HG02981 (cell line): Measurements from ENCODE around the gene HAL.

Source experiments
- ATAC-seq: cut with Tn5 transposase; IDR thresholded peaks from one replicate; pipeline ENCODE4 v1.9.1; 2021; ENCODE audit warnings: mild to moderate bottlenecking, moderate library complexity; ENCODE audit not compliant: unreplicated experiment

HAL gene

DNA sequence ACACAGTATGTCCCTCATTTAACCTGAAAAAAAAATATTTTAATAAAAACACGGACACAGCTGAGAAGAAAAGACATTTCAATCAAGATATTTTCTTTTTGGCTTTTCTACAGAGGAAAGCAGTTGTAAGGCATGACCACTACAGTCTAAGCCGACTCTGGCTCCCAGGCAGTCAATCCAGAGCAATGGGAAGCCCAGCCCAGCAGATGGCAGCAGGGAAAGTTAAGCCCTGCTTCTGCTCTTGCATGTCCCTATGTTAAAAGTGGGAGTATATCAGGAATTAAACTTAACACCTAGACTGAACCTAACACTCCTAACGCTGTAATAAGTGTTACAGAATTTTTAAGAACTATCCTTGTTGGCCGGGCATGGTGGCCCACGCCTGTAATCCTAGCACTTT is 19.5 kb upstream of the HAL start:
- no peak for ATAC-seq

DNA sequence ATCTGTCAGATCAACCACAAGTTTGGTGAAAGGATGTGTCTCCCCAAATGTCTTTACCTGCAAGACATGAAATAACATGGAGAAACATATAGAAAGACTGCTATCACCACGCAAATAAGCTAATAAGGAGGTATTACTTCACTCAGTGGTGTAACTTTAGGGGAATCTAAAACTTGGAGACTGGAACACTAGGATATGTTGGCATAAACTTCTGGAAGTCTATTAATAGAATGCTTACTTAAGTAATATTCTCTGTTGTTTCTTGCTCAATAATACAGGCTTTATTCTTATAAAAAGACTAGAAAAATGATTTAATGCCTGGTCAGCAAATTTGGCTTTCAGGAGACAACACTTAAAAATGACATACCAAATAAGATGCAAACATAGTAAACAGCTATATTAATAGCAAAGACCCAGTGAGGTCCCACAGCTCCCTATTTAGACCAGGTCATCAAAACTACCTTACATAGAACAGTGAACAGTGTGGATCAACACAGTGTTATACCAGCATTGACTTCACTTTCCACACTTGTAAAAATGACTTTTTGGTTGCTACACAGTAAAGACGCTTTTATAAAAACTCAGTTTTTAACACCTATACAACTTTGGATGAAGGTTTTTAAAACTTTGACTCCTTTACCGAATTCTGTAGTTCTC is 18.9 kb upstream of the HAL start:
- no peak for ATAC-seq

- ATAC-seq: no peak
Observed at GRCh38 chr12:96007729-96008128, 11.6 kb upstream of the HAL start.

DNA sequence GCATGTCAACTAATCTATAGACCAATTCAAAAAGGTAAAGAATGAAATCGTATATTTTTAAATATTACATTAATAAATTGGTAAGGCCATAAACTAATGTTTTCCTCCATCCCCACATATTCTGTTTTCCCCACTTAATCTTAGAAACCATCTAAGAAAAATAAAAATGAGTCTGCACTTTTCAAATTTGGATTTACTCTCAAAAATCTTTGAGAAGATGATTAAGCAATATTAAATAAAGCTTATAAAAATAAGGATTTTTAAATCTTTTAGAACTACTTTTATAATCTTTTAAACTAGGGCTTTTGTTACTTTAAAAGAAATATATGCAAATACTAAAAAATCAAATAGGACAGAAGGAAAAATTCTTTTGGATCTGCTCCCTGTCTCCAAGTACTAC is 10.6 kb upstream of the HAL start:
- no peak for ATAC-seq

DNA sequence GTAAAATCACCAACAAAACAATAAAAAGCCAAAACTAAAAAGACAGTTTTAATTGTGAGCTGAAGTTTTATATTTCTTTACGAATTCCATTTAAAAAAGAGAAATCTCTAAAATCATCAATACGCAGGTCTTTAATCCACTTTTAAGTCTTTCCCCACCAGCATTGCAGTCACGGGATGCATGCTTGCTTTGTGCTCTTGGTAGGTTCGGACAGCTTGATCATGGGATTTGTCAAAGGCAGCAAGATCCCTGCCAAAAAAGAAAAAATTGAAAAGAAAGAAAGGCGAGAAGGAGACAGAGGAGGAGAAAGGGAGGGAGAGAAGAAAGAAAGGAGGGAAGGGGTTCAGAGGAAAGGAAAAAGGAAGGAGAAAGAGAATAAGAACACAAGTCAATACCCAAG is 4.7 kb upstream of the HAL start:
- no peak for ATAC-seq

DNA sequence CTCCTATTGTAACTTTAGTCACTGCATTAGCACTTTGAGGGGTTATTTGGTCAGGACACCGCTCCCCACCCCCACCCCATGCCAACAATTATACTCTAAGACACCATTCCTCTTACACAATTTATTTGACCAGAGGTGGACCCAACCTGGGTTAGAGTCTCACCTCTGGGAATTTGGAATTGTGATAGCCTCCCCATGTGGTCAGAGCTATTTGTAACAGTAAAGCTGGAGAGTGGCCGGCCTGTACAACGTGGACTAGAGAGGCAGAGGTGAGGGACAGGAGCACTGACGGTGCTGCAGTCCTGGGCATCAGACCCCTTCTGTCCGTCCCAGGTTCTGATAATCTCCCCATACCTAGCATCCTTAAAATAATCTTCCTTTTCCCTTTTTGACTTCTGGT is 3.3 kb upstream of the HAL start:
- no peak for ATAC-seq

DNA sequence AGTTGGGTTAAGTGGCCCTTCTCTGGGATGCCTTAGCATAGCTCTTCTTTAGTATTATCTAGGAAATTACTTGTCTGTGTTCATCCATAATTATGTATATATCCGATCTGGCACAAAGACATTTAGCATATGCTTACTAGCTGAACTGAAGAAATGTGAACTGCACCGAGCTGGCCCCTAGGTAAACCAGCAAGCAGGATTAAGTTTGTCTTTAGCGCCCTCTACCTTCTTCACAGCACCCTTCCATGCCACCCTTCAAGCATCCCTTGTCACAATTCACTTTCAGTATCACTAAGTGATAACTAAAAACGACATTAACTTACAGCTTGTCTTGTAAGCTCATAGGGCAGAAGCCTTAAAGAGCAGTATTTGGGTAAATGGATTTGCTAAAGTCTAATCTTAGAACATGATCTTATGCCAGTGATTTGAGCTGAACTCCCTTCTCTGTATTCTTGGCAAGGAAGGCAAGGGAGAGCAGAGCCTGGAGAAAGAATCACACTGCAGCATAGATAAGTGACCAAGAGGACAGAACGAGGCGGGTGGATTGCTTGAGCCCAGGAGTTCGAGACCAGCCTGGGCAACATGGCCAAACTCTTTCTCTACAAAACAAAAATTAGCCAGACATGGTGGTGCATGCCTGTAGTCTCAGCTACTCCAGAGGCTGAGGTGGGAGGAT is 2.6 kb upstream of the HAL start:
- ATAC-seq: peak; percentile 97

DNA sequence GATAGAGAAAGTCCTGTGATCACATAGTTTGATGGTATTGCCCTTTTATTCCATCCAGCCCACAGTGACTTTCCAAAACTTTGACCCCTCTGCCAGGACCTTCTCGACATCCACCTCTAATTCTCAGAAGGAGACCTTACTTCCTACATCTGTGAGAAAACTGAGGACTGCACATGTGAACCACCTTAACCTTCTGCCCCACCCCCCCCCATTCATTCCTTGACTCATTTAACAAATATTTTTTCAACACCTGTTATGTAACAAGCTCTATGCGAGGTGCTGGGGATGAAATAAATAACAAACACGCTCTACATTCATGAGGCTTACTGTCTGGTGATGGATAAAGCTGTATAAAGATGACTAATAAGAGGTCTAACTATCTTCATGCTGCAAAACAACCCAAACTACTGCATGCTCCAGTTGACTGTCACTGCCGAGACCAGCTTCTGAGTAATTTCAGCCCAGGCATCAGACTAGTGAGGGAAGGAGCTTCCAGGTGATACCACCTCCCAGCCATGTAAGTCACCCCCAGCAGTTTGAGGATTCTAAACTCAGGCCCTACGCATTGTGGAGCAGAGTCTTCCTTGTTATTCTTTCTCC is 1.9 kb upstream of the HAL start:
- no peak for ATAC-seq

DNA sequence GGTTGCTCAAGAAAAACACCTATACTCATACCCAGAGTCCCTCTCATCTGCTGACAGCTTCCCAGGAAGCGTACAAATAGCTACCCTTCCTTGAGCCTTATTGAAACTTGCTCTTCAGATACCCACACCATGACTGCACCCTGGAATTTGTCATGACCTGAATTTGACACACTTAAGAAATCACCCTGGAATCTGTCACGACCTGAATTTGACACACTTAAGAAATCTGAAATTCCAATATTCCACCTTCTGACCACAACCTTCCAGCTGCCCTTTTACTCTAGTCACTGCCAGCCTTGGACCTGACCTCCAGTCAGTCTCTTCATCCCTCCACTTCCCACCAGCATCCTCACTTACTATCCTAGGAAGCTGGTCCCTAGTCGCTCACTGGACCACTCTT is 1.1 kb upstream of the HAL start:
- no peak for ATAC-seq

DNA sequence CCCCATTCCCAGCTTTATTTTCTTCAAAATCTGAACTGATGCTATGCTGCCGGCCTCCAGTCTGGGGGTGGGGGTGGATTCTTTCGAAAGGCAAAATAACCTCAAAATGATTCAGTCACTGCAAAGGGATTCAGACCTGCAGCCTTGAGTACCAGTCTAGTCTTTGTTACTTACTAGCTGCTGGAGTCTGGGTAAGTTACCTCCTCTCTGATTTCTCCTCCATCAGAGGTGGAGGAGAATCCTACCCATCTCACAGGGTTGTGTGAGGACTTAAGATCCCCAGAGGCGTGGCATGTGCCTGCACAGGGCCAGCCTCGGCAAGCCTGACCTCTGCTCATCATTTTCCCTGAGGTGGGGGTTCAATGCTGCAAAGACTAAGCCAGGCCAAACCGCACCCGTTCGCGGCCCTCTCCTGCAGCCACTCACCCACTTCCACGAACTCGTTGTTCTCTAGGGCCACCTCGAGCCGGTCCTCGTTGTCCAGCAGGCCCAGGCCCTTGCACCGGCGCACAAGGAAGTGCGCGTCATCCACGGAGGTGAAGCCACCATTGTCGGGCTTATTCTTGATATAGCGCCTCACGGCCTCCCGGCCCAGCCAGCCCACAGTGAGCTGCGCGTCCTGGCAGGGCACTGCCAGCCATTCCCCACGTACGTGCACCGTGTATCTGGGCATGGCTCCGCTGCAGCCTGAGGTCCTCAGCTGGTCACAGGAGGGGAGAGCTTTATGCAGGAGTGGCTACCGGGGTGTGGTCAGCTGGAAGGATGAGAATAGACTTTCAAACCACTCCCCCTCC is 709 bp downstream of the HAL start:
- ATAC-seq: no peak

DNA sequence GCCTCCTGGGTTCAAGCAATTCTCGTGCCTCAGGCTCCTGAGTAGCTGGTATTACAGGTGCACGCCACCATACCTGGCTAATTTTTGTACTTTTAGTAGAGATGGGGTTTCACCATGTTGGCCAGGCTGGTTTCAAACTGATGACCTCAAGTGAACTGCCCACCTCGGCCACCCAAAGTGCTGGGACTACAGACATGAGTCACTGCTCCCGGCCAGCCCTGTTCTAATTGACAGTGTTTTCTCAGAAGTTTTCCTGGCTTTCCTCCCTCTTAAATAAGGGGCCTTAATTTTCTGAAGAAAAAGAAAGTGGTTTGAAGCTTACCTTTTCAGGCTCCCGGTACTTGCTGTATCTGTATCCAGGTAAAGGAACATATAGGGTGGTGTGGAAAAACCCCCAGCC is 1.7 kb downstream of the HAL start:
- no peak for ATAC-seq

GRCh38 chr12:95993907-95994306 is 2.2 kb downstream of the HAL start:
- ATAC-seq: no peak

DNA sequence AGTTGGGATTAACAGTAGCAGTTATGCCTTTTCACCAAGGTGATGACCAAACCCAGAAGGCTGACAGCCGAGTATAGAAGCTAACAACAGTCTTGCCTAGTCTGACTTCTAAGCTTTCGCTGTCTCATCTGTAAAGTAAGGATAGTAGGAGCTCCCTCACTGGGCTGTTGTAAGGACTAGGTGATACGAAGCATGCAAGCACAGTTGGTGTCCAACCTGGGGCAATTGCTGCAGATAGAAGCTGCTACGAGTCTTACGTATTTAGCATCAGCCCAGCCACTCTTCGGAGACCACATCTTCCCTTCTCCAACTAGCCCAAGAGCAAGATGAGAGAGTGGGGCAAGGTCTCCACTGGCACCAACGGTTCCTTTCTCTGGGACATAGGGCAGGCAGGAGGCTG is 6.0 kb downstream of the HAL start:
- ATAC-seq: no peak

GRCh38 chr12:95989504-95990123 is 6.5 kb downstream of the HAL start:
- no peak for ATAC-seq

DNA sequence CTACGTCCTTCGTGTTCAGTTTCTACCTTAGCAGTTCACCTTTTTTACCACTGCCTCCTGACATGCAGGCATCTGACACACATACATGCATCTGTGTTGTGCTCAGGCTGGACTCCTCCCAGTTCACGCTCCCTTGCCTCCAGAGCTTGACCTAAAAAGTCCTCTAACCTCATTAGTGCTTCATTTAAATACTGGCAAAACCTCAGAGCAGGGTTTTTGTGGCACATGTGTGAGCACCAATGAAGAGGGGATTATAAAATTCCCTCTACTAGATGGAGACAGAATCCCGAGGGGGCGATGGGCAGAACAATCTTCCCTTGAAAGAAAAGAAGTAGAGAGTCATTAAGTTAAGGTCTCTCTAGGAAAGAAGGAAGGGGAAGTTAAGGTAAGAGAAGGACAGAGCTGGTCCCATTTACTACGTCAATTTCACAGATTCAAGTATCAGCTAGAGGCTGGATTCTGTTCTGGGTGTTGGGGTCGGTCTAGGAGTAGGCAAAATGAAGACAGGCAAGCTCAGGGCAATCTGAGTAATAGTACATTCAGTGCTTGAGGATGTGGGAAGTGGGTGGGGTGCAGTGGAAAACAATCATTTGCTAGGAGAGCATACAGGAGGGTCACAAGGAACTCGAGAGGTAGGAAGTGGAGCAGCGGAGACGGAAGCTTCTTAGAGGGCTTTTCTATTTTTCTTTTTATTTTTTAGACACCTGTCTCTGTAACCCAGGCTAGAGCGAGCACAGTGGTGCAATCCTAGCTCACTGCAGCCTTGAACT is 7.5 kb downstream of the HAL start:
- ATAC-seq: no peak

- no peak for ATAC-seq
Observed at GRCh38 chr12:95986635-95987570, 9.2 kb downstream of the HAL start.

DNA sequence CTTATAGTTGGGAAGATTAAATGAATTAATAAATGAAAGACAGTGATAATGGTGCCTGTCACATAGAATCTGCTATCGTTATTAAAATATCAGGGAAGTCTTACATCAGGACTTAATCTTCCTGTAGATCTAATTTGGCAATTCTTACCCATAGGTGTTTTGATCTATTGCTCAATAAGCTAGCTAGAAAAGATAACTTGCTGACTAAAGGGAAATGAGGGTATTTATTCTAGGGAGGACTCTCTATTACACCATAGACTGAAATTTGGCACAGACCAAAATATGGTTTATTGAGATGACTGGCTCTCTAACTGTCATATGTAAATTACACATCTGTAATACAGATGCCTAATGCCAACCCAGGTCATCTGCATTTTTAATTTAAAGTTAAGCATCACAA is 11.5 kb downstream of the HAL start:
- no peak for ATAC-seq

GRCh38 chr12:95982602-95983001 is 13.5 kb downstream of the HAL start:
- no peak for ATAC-seq

DNA sequence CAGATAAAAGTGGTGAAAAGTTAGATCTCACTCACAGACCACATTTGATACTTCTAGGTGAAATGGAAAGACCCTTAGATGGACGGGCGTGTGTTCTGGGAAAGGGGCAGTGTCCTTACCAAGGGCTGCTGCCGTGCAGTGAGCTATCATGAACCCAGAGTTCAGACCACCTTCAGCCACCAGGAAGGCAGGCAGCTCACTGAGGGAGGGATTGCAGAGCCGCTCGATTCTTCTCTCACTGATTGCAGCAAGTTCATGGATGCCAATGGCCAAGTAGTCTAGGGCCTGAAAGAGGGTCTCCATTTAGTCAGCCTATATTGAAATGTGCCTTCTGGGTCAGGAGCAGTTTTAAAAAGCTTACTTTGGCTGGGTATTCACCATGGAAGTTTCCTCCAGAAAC is 15.7 kb downstream of the HAL start:
- ATAC-seq: no peak

DNA sequence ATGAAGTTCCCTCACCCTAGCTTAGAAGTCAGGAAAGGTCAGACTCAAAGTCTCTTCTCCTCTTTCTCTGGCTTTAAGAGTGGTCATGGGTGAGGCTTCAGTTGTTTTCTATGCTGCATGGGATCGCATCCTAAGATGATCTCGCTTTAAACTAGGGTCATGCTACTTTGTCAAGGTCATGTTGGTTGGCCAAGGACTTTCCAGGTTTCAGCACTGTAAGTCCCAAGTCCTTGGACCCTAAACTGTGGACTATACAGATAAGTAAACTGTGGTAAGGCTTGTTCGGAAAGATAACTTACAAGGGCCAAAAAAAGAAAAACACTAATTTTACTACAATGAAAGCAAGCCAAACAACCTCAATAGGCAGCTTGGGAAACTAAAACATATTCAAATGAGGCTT is 17.4 kb downstream of the HAL start:
- ATAC-seq: no peak
